Transverse colon (tissue), 4 donors: ENCODE data around the gene KLF13. TPM values are rescaled to one million over a fixed set of nuclear protein-coding genes. Genes with fewer than 3 reads are reported as not detected.

Experiments used
- DNase-seq: peaks from one replicate; pipeline ENCODE4 v3.0.0-alpha.2; 2019
- H3K27ac ChIP-seq, 4 donors: fragments of 200-600 bp; sonication (generic); 2 replicates each; pipeline ENCODE4 v1.5.1; 2016 to 2018; ENCODE audit warnings: inconsistent platforms in 4 of 4
- H3K27me3 ChIP-seq: fragments of 200-600 bp; sonication (generic); 2 replicates; pipeline ENCODE4 v1.5.1; 2017; ENCODE audit warnings: inconsistent platforms
- H3K36me3 ChIP-seq, 4 donors: fragments of 200-600 bp; sonication (generic); 2 replicates each; pipeline ENCODE4 v1.5.1; 2017 to 2019; ENCODE audit warnings: inconsistent platforms in 4 of 4
- H3K4me1 ChIP-seq, 4 donors: fragments of 200-600 bp; sonication (generic); 2 replicates each; pipeline ENCODE4 v1.5.1; 2017 to 2020; ENCODE audit warnings: inconsistent platforms in 4 of 4
- H3K4me3 ChIP-seq, 4 donors: fragments of 200-600 bp; sonication (generic); 1 replicate in 1 of 4; 2 replicates in 3 of 4; pipeline versions ENCODE4 v1.5.1 to v1.6.1; 2017 to 2019; ENCODE audit warnings: inconsistent platforms in 4 of 4
- H3K9me3 ChIP-seq, 2 donors: fragments of 200-600 bp; sonication (generic); 2 replicates each; pipeline ENCODE4 v1.5.1; 2017 to 2019; ENCODE audit warnings: inconsistent platforms in 2 of 2
- EP300 ChIP-seq: sonication (generic); formaldehyde crosslinking; IDR thresholded peaks from one replicate; pipeline ENCODE4 v1.6.1; 2017; ENCODE audit warnings: antibody characterized with exemption, low read depth
- POLR2A ChIP-seq: fragments of 450-650 bp; IDR thresholded peaks from one replicate; pipeline ENCODE4 v1.6.1; 2016; ENCODE audit warnings: antibody characterized with exemption, mild to moderate bottlenecking, moderate library complexity
- POLR2AphosphoS5 ChIP-seq, 3 donors: sonication (generic); formaldehyde crosslinking; IDR thresholded peaks; one replicate each; pipeline ENCODE4 v1.6.1; 2016; ENCODE audit warnings: antibody characterized with exemption in 3 of 3
- WGBS, 2 donors: methylation state at CpG; one replicate each; pipeline ENCODE4 v1.1.5; 2018; ENCODE audit warnings: low coverage in 1 of 2; 5-methylcytosine and 5-hydroxymethylcytosine counted together
- in situ Hi-C, 4 donors: fragments of 200-750 bp; cut with MboI; loops; one replicate each; pipeline versions ENCODE4 v1.15.0 to v1.15.1; 2017; ENCODE audit warnings: low sequenced_read_pairs in 3 of 4, low pct_ligation_motif_present in 1 of 4, low pct_unique_long_range_greater_than_20kb in 1 of 4
- intact Hi-C: fragments of 100-400 bp; cut with DNase I; formaldehyde crosslinking; loops from one replicate; pipeline ENCODE4 v1.15.1; 2023; ENCODE audit warnings: low total_unique reads
- total RNA-seq, 4 donors: library from RNA; depleted of rRNA; stranded (reverse); fragments of >200 nt; gene quantifications; one replicate each; pipeline ENCODE4 v1.1.0, GENCODE V29; 2016
- TF ChIP-seq, protein P1 (sequence below), 5 experiments: fragments of 200-600 bp in 3 of 5; fragments of 450-650 bp in 2 of 5; sonication (generic) in 3 of 5; IDR thresholded peaks; 1 replicate in 2 of 5; 2 replicates in 3 of 5; pipeline ENCODE4 v1.5.1; 2016 to 2017; ENCODE audit warnings: antibody characterized with exemption in 5 of 5, inconsistent platforms in 3 of 5, mild to moderate bottlenecking in 2 of 5, moderate library complexity in 1 of 5

Gene KLF13
- total RNA-seq, 4 donors from 2014 or later, result 39.0 to 81.2 (median 68.8) TPM

DNA sequence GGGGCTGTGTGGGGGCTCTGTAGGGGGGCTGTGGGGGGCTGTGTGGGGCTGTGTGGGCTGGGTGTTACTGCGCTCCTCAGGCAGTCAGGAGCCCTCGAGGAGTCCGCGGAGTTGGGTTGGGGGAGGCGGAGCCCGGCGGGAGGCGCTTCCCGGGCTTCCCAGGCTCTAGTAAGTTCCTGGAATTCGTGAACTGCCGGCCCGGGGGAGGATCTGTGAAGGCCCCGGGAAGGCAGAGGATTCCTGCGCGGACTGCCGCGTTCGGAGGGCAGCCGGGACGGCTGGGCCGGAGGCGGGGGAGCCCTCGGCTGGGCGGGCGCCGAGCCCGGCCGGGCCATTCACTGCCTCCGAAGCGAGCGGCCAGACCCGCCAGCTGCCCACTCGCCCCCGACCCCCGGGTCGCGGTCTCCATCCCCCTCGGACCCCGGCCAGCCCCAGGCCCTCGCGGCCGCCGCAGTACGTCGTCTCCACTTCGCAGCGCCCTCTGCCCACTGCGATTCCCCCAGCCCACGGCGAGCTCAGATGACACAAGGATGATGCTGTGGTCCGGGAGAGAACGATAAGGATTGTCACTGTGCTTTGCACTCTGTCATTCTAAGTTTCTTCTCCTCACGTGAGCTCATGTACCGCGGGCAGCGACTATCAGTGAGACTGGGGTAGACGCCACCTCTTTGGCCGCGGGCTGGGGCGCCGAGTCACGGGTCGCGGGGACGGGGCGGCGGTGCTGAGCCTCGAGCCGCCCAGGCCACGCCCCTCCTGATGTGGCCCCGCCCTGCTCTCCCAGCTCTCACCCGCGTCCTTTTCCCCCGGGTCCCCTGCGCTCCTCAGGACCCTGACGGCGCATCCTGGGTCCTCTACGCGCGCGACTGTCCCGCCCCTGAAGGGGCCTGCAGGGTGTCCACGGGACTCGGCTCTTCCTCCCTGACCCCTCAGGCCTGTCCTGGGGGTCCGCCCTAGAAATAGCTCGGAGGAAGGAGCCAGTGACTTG, 65.3 kb downstream of the KLF13 start:
- intact Hi-C loops, result loop anchor here (10.0 kb wide), 1 partner anchor 57 kb away; no protein-coding TSS in a partner anchor
- WGBS, 2 donors, result 2% methylated on average over 67 of the region's 86 CpGs; no CpG with 5 or more reads in 1 of the 2 donors
- DNase-seq, result peak; percentile 91

DNA sequence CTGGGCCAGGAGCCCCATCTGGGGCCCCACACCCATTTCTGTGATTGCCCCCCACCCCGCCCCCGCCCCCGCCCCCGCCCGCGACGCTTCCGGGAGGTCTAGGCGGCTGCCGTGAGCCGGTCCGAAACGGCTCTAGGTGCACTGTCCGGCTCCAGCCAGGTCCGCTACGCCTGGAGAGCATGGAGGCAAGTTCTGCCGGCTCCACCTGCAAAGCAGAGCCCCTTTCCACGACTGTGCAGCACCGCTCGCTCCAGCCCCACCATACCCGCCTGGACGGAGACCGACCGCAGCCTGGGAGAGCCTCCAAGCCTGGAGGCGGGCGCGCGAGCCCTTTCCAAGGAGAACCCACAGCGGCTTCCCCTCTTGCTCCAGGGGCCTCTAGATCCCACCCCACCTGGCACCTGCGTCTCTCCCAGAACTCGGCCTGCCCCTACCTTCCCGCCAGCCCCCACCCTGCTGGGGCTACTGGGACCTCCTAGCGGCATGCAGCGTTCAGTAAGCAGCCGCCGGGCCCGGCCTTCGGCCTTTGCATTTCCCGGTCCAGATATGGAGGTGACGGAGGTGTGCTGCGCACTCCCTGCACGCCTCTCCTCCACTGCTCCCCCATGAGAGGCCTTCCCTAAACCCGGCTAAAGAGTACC, 66.2 kb downstream of the KLF13 start:
- TF ChIP-seq POLR2AphosphoS5 (IDR thresholded peaks at IDR 0.05) (peak in 1 of 3 donors; percentile 4), POLR2A (no peak)
- TF ChIP-seq, protein P1, sequence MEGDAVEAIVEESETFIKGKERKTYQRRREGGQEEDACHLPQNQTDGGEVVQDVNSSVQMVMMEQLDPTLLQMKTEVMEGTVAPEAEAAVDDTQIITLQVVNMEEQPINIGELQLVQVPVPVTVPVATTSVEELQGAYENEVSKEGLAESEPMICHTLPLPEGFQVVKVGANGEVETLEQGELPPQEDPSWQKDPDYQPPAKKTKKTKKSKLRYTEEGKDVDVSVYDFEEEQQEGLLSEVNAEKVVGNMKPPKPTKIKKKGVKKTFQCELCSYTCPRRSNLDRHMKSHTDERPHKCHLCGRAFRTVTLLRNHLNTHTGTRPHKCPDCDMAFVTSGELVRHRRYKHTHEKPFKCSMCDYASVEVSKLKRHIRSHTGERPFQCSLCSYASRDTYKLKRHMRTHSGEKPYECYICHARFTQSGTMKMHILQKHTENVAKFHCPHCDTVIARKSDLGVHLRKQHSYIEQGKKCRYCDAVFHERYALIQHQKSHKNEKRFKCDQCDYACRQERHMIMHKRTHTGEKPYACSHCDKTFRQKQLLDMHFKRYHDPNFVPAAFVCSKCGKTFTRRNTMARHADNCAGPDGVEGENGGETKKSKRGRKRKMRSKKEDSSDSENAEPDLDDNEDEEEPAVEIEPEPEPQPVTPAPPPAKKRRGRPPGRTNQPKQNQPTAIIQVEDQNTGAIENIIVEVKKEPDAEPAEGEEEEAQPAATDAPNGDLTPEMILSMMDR (IDR thresholded peaks at IDR 0.05), result no peak
- H3K9me3 ChIP-seq, result no peaks in the 10 kb centered on the region
- H3K36me3 ChIP-seq, result no peaks in the 10 kb centered on the region
- in situ Hi-C loops (no loop called here), intact Hi-C loops (loop anchor here (10.0 kb wide), 1 partner anchor 58 kb away; no protein-coding TSS in a partner anchor)
- peaks cover 8 to 36% (median 27%) of the 10 kb centered on the region in 4 donors for H3K4me1 ChIP-seq
- peak overlapping the region; percentile 84 to 89 (median 86) for H3K27ac ChIP-seq
- H3K4me3 ChIP-seq, result peak overlapping the region; percentile 45 to 67 (median 51)
- peak; percentile 62 for DNase-seq
- 11% methylated on average over 24 of the region's 43 CpGs; no CpG with 5 or more reads in 1 of the 2 donors for WGBS, 2 donors
- H3K27me3 ChIP-seq, result no peaks in the 10 kb centered on the region

More for the DNA sequence above, 65.3 kb downstream of the KLF13 start:
- H3K4me3 ChIP-seq, result peak overlapping the region; percentile 45 to 67 (median 51)
- no peaks in the 10 kb centered on the region for H3K36me3 ChIP-seq
- no peaks in the 10 kb centered on the region for H3K27me3 ChIP-seq
- in situ Hi-C loops, result no loop called here
- no peaks in the 10 kb centered on the region for H3K9me3 ChIP-seq
- H3K27ac ChIP-seq, result peak overlapping the region; percentile 84 to 89 (median 86)
- TF ChIP-seq, protein P1 (IDR thresholded peaks at IDR 0.05), result no peak
- TF ChIP-seq EP300 (peak; percentile 31), POLR2A (peak; percentile 90), POLR2AphosphoS5 (IDR thresholded peaks at IDR 0.05) (peak; percentile 95 to 98 (median 97))
- peaks cover 3 to 31% (median 23%) of the 10 kb centered on the region in 4 donors for H3K4me1 ChIP-seq

DNA sequence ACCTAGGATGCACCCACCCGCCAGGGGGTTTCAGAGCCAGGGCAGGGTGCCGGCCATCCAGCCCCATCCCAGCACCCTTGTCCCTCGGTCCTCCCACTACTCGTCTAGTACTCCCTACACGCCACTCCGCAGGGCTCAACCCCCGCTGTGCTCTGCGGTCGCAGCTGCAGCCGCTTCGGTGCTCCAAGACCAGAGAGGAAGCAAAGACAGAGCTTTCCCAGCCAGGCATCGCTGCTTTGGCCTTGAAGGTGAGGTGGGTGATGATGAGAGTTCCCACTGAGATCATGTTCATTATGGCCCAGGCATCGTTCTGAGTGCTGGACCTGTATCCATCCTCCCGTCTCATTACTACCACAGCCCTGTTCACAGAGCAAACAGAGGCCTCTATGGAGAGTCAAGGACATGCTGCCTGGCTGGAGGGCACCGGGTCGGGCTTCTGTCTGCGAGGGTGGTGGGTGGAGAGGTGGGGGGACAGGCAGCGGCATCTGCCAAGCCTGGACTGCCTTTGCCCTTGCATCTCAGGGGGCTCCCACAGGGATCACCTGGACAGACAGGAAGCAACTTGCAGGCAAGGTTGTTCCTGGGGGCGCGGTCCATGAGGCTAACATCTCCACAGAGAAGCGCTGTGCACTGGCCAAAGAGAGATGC, 66.9 kb downstream of the KLF13 start:
- H3K4me3 ChIP-seq, result peak overlapping the region in 2 of 4 donors; percentile 56 to 67
- WGBS, 2 donors, result 76 to 79% methylated on average over 11 to 21 of the region's 21 CpGs
- intact Hi-C loops, result loop anchor here (10.0 kb wide), 1 partner anchor 59 kb away; no protein-coding TSS in a partner anchor
- H3K4me1 ChIP-seq, result peaks cover 14 to 38% (median 31%) of the 10 kb centered on the region in 4 donors
- H3K27me3 ChIP-seq, result no peaks in the 10 kb centered on the region
- TF ChIP-seq, protein P1 (IDR thresholded peaks at IDR 0.05), result no peak
- TF ChIP-seq POLR2AphosphoS5 (IDR thresholded peaks at IDR 0.05) (no peak), EP300 (no peak), POLR2A (no peak)
- H3K27ac ChIP-seq, result peak overlapping the region; percentile 84 to 89 (median 86)
- H3K9me3 ChIP-seq, result no peaks in the 10 kb centered on the region
- no peak for DNase-seq
- in situ Hi-C loops, result no loop called here
- H3K36me3 ChIP-seq, result no peaks in the 10 kb centered on the region
